PFSK-1 (cell line): Measurements from ENCODE around the gene FRAT1.

Experiments used
- TAF1 ChIP-seq: IDR thresholded peaks from 2 replicates; pipeline ENCODE4 v1.6.1; 2012; ENCODE audit warnings: low read length, control low read depth, borderline replicate concordance; ENCODE audit not compliant: insufficient read depth
- TF ChIP-seq, protein P1 (sequence below), 2 experiments: IDR thresholded peaks; 2 replicates each; pipeline versions ENCODE4 v1.6.1 to v1.8.0; 2011 to 2012; ENCODE audit warnings: low read depth in 2 of 2, low read length in 2 of 2, control low read depth in 1 of 2, inconsistent platforms in 1 of 2, mild to moderate bottlenecking in 1 of 2, moderate library complexity in 1 of 2; ENCODE audit not compliant: insufficient read depth in 1 of 2

DNA sequence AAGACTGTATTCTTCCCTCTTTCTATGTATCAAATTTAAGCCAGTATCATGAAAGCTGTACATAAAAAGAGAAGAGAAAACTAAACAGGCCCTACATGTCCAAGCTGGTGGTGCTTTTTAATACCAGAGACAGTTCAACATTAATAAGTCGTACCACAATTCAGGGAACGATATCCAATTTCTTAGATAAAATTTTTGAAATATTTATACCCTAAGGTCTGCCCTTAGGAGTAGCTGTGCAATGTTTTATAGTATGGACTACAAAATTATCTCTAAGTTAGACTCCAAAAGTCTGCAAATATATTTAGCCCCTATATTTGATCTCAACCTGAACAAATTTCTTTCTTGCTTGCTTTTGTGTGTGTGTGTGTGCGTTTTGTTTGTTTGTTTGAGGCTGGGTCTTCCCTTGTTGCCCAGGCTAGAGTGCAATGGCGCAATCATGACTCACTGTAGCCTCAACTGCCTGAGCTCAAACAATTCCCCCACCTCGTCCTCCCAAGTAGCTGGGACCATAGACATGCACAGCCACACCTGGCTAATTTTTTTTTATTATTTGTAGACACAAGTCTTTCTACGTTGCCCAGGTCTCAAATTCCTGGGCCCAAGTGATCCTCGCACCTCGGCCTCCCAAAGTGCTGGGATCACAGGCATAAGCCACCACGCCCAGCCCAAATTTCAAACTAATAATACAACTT lies 39.8 kb upstream of the FRAT1 start:
- TF ChIP-seq TAF1, result no peak
- TF ChIP-seq, protein P1, sequence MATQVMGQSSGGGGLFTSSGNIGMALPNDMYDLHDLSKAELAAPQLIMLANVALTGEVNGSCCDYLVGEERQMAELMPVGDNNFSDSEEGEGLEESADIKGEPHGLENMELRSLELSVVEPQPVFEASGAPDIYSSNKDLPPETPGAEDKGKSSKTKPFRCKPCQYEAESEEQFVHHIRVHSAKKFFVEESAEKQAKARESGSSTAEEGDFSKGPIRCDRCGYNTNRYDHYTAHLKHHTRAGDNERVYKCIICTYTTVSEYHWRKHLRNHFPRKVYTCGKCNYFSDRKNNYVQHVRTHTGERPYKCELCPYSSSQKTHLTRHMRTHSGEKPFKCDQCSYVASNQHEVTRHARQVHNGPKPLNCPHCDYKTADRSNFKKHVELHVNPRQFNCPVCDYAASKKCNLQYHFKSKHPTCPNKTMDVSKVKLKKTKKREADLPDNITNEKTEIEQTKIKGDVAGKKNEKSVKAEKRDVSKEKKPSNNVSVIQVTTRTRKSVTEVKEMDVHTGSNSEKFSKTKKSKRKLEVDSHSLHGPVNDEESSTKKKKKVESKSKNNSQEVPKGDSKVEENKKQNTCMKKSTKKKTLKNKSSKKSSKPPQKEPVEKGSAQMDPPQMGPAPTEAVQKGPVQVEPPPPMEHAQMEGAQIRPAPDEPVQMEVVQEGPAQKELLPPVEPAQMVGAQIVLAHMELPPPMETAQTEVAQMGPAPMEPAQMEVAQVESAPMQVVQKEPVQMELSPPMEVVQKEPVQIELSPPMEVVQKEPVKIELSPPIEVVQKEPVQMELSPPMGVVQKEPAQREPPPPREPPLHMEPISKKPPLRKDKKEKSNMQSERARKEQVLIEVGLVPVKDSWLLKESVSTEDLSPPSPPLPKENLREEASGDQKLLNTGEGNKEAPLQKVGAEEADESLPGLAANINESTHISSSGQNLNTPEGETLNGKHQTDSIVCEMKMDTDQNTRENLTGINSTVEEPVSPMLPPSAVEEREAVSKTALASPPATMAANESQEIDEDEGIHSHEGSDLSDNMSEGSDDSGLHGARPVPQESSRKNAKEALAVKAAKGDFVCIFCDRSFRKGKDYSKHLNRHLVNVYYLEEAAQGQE (IDR thresholded peaks at IDR 0.05; ENCODE audit: insufficient read depth in 1 of 2, low read depth in 2 of 2, low read length in 2 of 2), result no peak
